ENCODE measurements around the gene CACNA1C.

CACNA1C gene

DNA sequence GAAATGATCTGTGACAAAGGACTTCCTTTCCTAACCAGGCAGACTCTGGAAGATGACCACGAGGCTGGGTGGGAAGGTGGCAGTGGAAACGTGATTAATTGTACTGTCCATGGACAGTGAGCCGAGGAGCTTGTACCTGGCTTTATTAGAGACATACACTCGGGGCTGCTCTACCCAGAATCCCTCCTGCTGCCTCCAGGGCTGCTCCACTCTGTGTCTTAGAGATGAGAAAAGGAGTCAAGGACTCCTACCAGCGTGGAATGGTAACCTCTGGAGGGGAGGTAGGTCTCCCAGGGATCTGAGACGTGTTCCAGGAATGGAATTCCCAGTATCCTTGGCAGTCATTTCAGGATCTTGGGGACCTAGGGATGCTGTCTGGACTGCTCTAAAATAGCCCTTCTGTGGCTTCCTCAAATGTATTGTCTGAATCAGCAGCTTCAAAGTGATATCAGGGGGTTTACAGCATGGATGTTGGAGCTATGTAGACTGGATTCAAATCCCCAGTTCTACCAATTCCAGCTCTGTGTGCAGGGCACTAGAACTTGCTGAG is 237.8 kb downstream of the CACNA1C start:
- no peak for DNase-seq
- intact Hi-C loops (cut with DNase I), result no loop called here

DNA sequence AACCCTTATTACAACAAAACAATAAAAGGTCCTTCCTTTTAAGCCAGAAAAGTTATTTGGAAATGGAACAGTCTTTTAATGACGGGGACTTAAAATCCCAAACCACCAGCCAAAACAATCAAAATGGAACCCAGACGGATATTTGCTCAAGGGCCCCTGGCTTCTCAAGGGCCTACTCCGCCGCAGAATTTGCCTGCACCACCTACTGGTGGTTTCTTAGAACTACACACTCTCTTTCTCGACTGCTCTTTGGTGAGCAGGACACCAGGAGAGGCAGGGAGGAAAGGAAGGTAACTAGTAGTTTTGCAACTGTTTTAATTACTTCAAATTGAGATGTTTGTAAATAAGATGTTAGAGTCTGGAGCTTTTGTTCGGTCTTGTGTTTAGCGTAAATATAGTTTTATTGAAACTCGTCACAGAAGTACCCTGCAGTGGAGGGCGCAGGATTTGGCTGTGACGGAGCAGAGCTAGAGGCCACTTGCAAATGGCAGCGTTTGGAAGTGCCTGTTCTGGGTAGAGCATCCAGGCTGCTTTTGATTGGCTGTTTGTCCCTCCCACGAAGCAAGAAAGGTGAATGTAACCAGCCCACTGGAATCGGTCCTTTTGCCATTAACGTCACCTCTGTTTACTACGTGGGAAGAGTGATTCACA is 238.5 kb downstream of the CACNA1C start:
- intact Hi-C loops (cut with DNase I), result no loop called here
- peak in 14 of 42 donors; percentile 15 to 74 (median 38) for DNase-seq

DNA sequence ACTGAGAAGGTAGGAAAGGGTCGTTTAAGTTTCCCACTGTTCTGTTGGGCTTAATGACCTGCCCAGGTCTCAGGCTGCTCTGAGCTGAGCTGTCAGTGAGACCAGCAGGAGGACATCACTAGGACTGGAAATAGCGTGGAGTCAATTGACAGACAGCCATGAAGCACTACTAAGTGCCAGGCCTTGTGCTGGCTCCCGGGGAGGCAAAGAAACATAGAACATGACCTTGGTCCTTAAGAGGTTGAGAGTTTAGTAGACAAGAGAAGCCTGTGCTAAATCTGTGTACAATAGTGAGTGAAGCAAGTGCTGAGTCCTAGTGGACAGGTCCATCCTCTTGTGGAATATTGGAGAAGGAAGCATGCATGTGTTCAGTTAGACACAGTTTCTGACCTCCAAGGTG is 239.2 kb downstream of the CACNA1C start:
- intact Hi-C loops (cut with DNase I), result no loop called here
- no peak for DNase-seq

DNA sequence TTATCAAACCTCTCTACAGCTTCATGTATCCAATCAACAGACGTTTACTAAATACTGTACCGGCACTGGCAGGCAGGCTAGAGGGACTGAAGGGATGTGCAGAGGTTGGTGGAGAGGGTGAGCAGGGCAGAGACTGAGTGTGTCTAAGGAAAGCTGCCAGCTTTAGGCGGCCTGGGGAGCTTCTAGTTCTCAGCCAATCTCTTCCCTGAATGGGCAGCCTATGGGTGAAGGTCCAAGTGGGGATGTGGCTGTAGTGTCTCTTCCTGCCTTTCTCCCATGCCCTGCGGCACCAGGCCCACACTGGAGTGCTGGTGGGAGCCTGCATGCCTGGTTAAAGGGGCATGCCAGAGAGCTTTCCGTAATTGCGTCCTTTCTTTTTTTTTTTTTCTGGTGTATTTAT is 239.8 kb downstream of the CACNA1C start:
- DNase-seq, result no peak
- intact Hi-C loops (cut with DNase I), result no loop called here

DNA sequence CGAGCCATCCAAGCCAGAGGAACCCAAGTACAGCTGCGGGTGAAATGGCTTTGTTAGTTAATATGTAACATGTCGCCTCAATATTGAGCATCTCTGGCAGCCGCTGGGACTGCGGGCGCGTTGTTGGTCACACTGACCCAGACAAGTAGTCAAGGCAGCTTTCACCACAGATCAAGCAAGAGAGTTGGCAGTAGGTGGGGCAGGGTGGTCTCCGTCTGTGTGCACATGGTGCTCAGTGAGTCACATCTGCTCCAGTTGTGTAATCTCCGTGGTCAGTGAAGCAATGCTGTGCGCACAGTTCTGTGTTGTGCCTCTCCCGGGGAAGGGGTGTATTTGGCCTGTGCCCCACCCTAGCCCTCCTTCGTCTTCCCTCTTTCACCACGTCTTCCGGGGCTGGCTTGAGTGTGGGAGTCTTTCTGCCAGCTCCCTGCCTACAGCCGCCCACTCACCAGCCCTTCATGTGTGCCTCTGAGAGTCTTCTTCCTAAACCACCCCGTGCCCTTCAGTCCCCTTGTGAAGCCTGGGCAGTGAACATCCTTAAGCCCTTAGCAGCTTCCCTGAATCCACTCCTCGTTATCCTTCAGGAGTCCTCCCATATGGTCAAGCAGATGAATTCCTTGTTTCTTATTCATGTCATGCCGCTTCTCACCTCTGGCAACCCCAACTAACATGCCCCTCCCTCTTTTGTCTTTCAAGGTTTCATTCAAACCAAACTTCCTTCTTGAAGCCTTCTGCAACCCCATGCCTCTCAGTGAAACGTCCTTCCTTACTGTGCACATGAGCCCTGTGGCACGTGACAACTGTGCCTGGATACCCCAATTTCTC is 242.1 kb downstream of the CACNA1C start:
- intact Hi-C loops (cut with DNase I), result no loop called here

DNA sequence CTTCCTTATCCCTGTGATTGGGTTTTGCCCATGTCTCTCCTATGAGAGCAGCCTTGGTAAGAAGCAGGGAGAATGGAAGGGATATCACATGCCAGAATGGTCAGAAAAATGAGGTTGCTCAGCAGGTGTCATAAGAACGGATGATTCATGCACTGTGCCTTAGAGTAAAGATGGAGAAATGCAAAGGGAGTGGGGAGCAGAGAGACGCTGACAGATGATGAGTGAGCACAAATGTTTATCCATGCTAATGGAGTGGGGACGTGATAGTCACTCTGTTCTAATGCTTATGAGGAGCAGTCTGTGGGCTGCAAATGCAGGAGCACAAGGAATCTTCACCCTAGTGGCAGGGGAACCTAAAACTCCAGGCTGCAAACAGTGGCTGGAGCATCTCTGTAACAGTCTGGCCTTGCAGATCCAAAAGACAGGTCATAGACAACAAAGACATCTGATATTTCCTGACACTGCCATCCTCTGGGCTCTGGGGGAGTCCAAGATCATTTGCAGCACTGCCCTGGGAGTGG is 243.2 kb downstream of the CACNA1C start:
- intact Hi-C loops (cut with DNase I), result no loop called here
- DNase-seq, result peak in 18 of 42 donors; percentile 17 to 73 (median 36)

More for the DNA sequence above, 242.1 kb downstream of the CACNA1C start:
- DNase-seq, result peak in 5 of 42 donors; percentile 20 to 44 (median 26)

DNA sequence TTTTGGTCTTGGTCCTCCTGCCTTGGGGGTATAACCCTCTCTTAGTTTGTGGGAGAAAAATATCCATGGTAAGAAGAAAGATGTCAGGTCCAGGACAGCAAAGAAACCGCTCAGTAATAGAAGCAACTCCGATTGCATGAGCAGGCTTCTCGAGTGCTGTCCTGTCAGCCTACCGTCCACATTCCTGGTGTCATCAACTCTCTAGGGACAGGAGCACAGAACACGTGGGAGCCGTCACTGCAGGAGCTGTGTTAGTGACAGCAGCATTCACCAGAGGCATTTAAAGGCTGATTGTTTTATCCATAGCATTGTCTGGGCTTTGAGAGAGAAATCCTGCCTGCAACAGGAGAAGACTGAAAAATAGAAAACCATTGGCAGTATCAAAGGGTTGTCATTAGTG is 244.2 kb downstream of the CACNA1C start:
- DNase-seq, result no peak

DNA sequence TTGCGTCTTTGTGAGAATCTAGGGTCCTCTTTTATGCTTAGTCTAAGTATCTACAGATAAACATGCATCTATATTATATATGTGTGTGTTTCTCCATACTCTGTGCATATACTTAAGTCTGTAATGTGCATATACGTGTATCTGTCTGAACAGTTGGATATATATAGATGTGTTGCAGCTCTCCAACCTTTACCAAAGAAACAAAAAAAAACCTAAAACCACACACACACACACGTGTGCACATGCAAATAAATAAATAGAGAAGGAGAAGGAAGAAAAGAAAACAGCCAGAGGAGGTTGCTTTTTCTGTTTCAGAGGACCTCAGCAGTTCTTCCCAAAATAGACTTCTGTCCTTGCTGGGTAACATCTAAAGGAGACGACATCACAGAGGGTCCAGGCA is 244.9 kb downstream of the CACNA1C start:
- intact Hi-C loops (cut with DNase I), result no loop called here
- DNase-seq, result no peak

More for the DNA sequence above, 244.2 kb downstream of the CACNA1C start:
- intact Hi-C loops (cut with DNase I), result no loop called here

DNA sequence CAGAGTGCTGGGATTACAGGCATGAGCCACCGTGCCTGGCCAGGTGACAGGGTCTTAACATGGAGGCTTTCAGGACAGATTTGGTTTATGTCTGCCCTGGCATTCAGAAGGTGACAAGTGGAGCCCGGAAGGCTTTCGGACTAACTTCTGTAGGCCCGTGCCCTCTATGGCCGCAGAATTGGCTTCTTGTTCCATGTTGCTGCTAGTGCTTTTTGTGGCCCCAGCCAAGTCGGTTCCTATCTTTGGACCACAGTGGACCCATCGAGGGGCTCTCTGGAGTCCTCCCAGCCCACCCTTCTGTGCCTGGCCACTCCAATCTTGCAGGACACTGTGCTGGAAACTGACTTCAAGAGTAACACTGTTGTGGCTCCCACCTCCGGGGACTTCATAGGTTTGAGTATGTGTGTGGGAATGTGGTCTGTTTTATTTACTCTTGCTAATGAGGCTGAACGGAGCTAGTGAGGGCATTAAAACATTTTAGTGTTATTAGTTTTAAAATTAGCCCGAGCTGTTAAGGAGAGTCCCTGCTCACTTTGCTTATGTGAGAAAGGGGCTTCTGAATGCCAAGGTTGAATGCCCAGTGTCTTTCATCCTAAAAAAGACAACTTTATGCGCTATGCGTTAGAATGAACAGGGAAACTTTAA is 245.9 kb downstream of the CACNA1C start:
- intact Hi-C loops (cut with DNase I), result no loop called here

DNA sequence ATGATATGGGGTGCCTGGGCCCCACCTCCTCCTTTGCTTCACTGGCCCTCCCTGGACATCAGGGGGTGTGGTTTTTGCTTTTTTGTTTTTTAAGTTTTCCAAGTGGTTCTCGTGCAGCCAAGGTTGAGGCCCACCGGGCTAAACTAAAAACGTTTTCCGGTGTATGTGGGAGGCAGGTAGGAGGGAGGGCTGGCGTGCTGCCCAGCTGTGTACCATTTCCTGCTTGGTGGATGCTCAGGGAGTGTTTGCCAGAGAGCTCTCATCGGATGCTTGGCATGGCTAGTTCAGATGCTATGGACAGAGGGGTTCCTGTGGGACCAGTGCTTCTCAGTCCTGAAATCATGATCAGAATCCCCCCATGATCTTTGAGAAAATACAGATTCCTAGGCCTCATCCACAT is 246.4 kb downstream of the CACNA1C start:
- intact Hi-C loops (cut with DNase I), result no loop called here

More for the DNA sequence above, 245.9 kb downstream of the CACNA1C start:
- no peak for DNase-seq

DNA sequence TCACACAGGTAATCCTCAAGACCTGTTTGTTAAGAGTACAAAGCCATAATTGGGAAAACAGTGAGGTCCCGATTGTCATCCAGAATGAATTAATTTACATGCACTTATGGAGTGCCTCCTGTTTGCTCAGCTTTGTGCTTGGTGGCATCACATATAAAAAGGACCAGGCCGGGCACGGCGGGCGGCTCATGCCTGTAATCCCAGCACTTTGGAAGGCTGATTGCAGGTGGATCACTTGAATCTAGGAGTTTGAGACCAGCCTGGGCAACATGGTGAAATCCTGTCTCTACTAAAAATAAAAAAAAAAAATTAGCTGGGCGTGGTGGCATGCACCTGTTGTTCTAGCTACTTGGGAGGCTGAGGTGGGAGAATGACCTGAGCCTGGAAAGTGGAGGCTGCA is 247.4 kb downstream of the CACNA1C start:
- intact Hi-C loops (cut with DNase I), result no loop called here
- no peak for DNase-seq

More for the DNA sequence above, 246.4 kb downstream of the CACNA1C start:
- DNase-seq, result no peak

DNA sequence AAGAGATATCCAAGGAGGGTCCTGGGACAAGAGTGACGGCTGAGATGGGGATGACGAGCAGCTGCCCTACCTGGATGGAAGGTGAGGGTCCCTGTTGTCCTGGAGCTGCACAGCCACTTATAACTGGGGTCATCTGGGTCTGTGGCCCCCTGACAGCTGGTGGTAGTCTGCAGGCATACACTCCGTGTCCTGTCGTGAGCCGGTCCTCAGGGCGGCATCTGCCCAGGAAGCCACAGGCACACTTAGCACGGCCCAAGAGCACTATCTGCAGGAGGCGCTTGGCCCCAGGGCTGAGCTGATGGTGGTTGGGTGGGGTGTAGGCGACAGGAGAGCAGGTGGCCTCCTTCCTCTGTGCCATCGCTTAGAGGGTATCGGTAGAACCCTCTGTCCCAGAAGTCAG is 248.1 kb downstream of the CACNA1C start:
- DNase-seq, result no peak

DNA sequence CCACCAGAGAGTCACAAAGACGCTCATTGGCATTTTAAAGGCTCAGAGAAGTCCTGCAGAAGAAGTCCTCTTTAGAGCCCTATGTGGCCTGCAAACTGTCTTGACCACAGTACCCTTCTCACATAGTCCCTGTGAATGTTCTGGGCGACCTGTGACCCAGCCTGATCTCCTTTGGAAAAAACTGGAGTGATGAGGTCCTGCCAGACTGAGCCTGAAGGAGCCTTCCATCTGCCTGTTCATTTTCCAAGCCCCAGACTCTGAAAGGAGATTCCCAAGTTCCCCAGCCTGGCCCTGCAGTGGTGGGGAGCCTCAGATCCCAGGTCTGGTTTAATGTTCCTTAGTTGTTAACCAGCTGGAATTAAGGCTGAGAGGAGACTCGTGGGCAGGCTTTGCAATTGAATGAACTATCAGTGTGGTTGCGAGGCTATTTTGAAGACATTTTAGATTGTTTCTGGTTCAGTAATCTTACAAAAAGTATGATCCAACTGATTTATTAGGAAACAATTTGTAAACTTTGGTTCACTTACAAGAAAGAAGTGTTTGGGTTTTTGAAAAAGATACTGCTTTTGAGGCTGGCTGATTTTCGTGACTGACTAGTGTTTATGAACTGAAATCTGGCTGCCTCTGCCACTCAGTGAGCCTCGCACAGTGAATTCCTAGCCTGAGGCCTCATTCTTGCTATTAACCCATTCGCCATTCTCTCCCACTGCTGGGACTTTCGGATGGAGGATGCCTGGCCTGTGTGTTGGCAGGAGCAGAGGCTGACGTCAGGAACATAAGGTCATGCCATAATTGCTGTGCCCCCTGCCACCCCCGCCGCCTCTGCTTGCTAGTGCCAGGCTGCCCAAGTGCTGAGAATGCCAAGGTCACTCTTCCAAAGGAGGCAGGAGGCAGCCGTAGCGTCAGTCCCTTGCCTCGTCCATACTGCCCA is 249.0 kb downstream of the CACNA1C start:
- peak in 1 of 42 donors; percentile 48 for DNase-seq
- intact Hi-C loops (cut with DNase I), result no loop called here

More for the DNA sequence above, 248.1 kb downstream of the CACNA1C start:
- intact Hi-C loops (cut with DNase I), result no loop called here

DNA sequence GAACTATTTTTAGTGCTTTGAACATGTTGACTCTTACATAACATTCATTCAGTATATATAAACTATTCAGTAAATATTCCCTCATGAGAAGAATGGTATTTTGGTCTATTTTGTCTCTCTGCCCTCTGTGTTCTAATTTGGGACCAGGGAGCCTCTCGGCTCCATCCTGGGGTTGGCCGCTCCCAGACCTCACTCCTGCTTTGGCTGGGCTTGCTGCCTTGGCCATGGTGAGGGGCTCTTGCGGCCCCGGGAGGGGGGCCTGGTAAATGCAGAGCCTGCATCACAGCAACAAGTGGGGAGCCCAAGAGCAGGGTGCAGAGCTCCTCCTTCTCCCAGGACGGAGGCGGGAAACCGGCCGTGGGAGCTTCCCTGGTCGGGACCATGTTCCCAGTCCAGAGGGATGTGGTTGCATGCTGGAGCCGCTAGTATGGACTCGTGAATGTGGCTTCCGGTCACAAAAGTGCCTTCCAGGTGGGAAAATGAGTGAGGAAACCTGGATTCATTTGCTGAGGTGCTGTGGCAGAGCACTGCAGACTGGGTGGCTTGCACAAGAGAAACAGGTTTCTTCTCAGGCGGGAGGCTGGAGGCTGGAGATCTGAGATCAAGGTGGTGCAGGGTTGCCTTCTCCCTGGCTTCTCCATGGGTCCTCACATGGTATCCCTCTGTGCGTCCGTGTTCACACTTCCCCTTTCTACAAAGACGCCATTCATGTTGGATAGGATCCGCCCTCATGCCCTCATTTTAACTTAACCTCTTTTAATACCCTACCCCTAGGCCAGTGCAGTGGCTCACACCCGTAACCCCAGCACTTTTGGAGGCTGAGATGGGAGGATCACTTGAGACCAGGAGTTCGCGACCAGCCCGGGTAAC is 250.2 kb downstream of the CACNA1C start:
- DNase-seq, result no peak
- intact Hi-C loops (cut with DNase I), result no loop called here

DNA sequence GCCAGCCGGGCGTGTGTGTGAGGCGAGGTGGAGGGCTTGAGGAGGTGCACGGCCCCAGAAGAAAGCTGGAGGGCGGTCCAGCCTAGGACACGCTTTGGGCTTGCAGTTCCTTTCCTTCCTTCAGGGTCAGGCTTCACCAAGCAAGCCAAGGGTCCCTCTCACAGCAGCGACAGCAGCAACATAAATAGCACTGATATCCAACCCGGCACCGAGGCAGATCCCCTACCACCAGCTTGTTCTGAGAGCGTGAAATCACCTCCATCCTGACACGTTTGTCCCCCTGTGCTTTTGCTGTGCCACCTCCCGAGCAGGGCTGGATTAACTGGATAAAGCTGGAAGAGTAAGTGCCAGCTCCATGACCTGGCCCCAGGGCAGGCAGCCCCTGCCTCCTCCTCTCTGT is 251.4 kb downstream of the CACNA1C start:
- DNase-seq, result no peak
- intact Hi-C loops (cut with DNase I), result no loop called here

DNA sequence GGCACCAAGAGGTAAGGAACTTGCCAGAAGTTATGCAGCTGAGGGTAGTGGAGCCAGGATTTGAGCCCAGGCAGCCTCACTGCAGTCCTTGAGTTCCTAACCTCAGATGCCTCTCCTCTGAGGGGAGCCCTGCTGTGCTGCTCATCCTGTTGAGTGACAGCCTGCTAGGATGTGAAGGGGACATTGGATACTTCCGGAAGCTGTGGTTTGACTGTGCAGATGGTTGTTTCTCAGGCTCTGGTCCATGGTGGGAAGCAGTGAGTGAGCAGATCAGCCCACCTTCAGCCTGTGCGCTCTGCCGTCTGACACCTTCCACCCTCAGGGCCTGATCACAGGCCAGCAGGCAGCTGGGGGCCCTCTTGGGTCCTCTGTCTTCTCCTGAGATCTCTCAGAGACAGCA is 253.2 kb downstream of the CACNA1C start:
- DNase-seq, result no peak
- intact Hi-C loops (cut with DNase I), result no loop called here

DNA sequence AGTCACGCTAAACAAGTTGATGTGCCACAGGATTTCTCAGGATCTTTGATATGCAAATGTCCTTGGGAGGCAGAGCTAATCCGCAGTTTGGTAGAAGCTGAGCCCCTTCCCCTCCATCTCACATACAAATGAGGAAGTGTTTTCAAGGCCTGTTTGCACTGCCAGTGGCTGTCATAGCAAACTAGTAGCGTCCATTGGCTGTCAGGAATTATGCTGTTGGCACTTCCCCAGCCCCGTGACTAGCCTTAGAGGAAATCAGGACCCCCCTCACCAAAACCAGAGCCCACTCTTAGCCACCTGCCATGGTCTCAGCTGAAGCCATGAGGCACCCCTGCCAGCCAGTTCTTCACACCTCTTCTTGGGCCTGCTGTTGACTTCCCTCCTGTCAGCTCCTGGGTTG is 253.9 kb downstream of the CACNA1C start:
- intact Hi-C loops (cut with DNase I), result no loop called here
- no peak for DNase-seq

DNA sequence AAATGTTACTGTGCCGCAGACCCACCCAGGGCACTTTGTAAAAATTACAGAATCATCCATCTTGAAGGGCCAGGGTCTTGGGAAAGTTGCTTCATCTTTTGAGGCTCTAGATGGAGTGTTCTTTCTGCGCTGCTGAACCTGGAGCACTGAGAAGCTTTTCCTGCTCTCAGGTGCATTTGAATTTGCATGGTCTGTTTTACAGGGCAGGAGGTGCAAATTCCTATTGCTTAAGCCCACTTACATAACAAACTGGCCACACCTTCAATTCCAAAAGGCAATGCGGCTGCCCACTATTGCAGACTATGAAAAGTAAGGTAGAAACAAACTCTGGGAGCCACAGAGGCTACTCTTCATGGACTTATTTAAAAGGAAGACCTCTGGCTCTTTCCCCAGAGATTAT is 254.8 kb downstream of the CACNA1C start:
- intact Hi-C loops (cut with DNase I), result no loop called here
- no peak for DNase-seq

All from head of caudate nucleus (tissue), 42 donors.